Stimulated activated CD8-positive, alpha-beta memory T cell treated with anti-CD3 and anti-CD28 coated beads, Interleukin-7, amount 100 ng/mL, for 1 hour (primary cell): ENCODE results near the gene CACNG6.
A peak's percentile ranks its signal among the peaks of the same experiment; 100 is the strongest.
"Not testable (repeated sequence)": the region's sequence is repeated elsewhere in the genome, so short reads cannot be mapped to it uniquely, and the experiment has no call there.

ENCODE experiments used
- DNase-seq, 2 donors: peaks; one replicate each; pipeline ENCODE4 v3.0.0-alpha.2; 2020; ENCODE audit warnings: low read depth in 2 of 2

The CACNG6 gene

GRCh38 chr19:54002495-54003315, 11.3 kb downstream of the CACNG6 start:
- DNase-seq = no peak

GRCh38 chr19:54009440-54009839, 18.0 kb downstream of the CACNG6 start:
- DNase-seq = no peak

GRCh38 chr19:54010474-54010873, 19.0 kb downstream of the CACNG6 start:
- DNase-seq = no peak

- no peak for DNase-seq
Measured at GRCh38 chr19:54011507-54012211, 20.2 kb downstream of the CACNG6 start.

- DNase-seq = no peak
Measured at GRCh38 chr19:54013866-54014265, 22.4 kb downstream of the CACNG6 start.

GRCh38 chr19:54014920-54015560, 23.6 kb downstream of the CACNG6 start:
- no peak for DNase-seq

GRCh38 chr19:54017261-54017660, 25.8 kb downstream of the CACNG6 start:
- no peak for DNase-seq

GRCh38 chr19:54021363-54021762, 29.9 kb downstream of the CACNG6 start:
- DNase-seq = no peak

- DNase-seq = no peak
Measured at GRCh38 chr19:54021932-54022331, 30.5 kb downstream of the CACNG6 start.

- no peak for DNase-seq
Measured at GRCh38 chr19:54023191-54023590, 31.8 kb downstream of the CACNG6 start.

GRCh38 chr19:54024660-54025059, 33.2 kb downstream of the CACNG6 start:
- no peak for DNase-seq

GRCh38 chr19:54026656-54027055, 35.2 kb downstream of the CACNG6 start:
- DNase-seq = no peak

GRCh38 chr19:54029301-54029700, 37.9 kb downstream of the CACNG6 start:
- DNase-seq = no peak

GRCh38 chr19:54029930-54030490, 38.6 kb downstream of the CACNG6 start:
- DNase-seq = peak in 1 of 2 donors; percentile 19

- DNase-seq = no peak
Measured at GRCh38 chr19:54030895-54031586, 39.6 kb downstream of the CACNG6 start.

GRCh38 chr19:54035215-54036178, 44.1 kb downstream of the CACNG6 start:
- no peak for DNase-seq

GRCh38 chr19:54036542-54036941, 45.1 kb downstream of the CACNG6 start:
- not testable (repeated sequence) for DNase-seq

- no peak for DNase-seq
Measured at GRCh38 chr19:54040003-54040402, 48.6 kb downstream of the CACNG6 start.

GRCh38 chr19:54041969-54042606, 50.7 kb downstream of the CACNG6 start:
- no peak for DNase-seq

GRCh38 chr19:54042989-54043388, 51.6 kb downstream of the CACNG6 start:
- no peak for DNase-seq
